A549 (cell line): Measurements from ENCODE around the gene TGFBR3. TPM values are rescaled to one million over a fixed set of nuclear protein-coding genes. Genes with fewer than 3 reads are reported as not detected.

Experiments used
- ATAC-seq, 2 experiments: fragments of 200-7000 bp in 1 of 2; fragments of >200 bp in 1 of 2; cut with Nextera tagmentation in 1 of 2; cut with Tn5 transposase in 1 of 2; 3 replicates each; pipeline versions ENCODE4 v1.8.0 to v1.9.1; 2018 to 2020; ENCODE audit warnings: mild to moderate bottlenecking in 1 of 2, moderate library complexity in 1 of 2
- CTCF ChIA-PET: fragments of 300-600 bp; sonication (Branson Sonifier 250); formaldehyde crosslinking; extraction: SDS; loops from one replicate; lab custom pipeline; 2021; ENCODE audit warnings: antibody characterized with exemption, inconsistent platforms; lab: Yijun Ruan, JAX
- POLR2A ChIA-PET: fragments of 350-600 bp; formaldehyde crosslinking; extraction: SDS; loops from one replicate; lab custom pipeline; 2021; ENCODE audit warnings: antibody characterized with exemption, inconsistent platforms; lab: Yijun Ruan, JAX
- DNase-seq, 2 experiments: peaks; one replicate each; pipeline versions ENCODE4 v3.0.0 to v3.0.0-alpha.2; 2011 to 2016; ENCODE audit warnings: low read depth in 1 of 2, low spot score in 1 of 2
- FAIRE-seq: peaks from 2 replicates; lab custom pipeline; 2011; peaks lifted over from hg19 to GRCh38; lab: Jason Lieb, UNC
- H3K27ac ChIP-seq, 2 experiments: fragments of >200 bp; sonication (Bioruptor Twin); formaldehyde crosslinking; 3 replicates each; pipeline ENCODE4 v1.5.1; 2016 to 2017
- H3K4me1 ChIP-seq: fragments of >200 bp; sonication (Bioruptor Twin); formaldehyde crosslinking; 3 replicates; pipeline ENCODE4 v1.6.1; 2016
- H3K4me2 ChIP-seq: fragments of >200 bp; sonication (Bioruptor Twin); formaldehyde crosslinking; 3 replicates; pipeline ENCODE4 v1.6.1; 2016
- H3K4me3 ChIP-seq: fragments of >200 bp; sonication (Bioruptor Twin); formaldehyde crosslinking; 3 replicates; pipeline ENCODE4 v1.5.1; 2016
- H3K9me3 ChIP-seq: fragments of >200 bp; sonication (Bioruptor Twin); formaldehyde crosslinking; 3 replicates; pipeline ENCODE4 v1.6.1; 2016
- BHLHE40 ChIP-seq: IDR thresholded peaks from 2 replicates; pipeline ENCODE4 v1.6.1; 2012; ENCODE audit warnings: low read depth, low read length, inconsistent platforms
- CEBPB ChIP-seq, 2 experiments: fragments of >200 bp in 1 of 2; sonication (Bioruptor Twin) in 1 of 2; formaldehyde crosslinking in 1 of 2; IDR thresholded peaks; 2 replicates each; pipeline ENCODE4 v1.6.1; 2012 to 2016
- CHD2 ChIP-seq: fragments of 150-350 bp; IDR thresholded peaks from 2 replicates; pipeline ENCODE4 v1.6.1; 2014; ENCODE audit warnings: low read length; ENCODE audit not compliant: partially characterized antibody
- CHD4 ChIP-seq: fragments of 200-600 bp; sonication (generic); IDR thresholded peaks from 2 replicates; pipeline ENCODE4 v1.6.1; 2016; ENCODE audit warnings: antibody characterized with exemption, mild to moderate bottlenecking, borderline replicate concordance
- E2F6 ChIP-seq: IDR thresholded peaks from 2 replicates; pipeline ENCODE4 v1.6.1; 2012; ENCODE audit warnings: low read depth, borderline replicate concordance
- ELK1 ChIP-seq: fragments of 150-350 bp; IDR thresholded peaks from 2 replicates; pipeline ENCODE4 v1.6.1; 2014; ENCODE audit warnings: low read depth, mild to moderate bottlenecking, low read length
- FOSB ChIP-seq: fragments of 250-450 bp; sonication (Bioruptor Pico); IDR thresholded peaks from 2 replicates; pipeline ENCODE4 v1.5.0; 2020; ENCODE audit warnings: mild to moderate bottlenecking, moderate library complexity
- HDAC2 ChIP-seq: fragments of 200-600 bp; sonication (generic); IDR thresholded peaks from 2 replicates; pipeline ENCODE4 v1.6.1; 2016
- HMGXB4 ChIP-seq: fragments of 250-450 bp; sonication (Bioruptor Pico); IDR thresholded peaks from 2 replicates; pipeline ENCODE4 v1.5.0; 2021; ENCODE audit warnings: mild to moderate bottlenecking, moderate library complexity, borderline replicate concordance
- HOXB5 ChIP-seq: fragments of 250-450 bp; sonication (Bioruptor Pico); IDR thresholded peaks from 2 replicates; pipeline ENCODE4 v1.5.0; 2020; ENCODE audit warnings: mild to moderate bottlenecking, moderate library complexity
- KDM5A ChIP-seq: fragments of 200-600 bp; sonication (generic); IDR thresholded peaks from 2 replicates; pipeline ENCODE4 v1.6.1; 2016; ENCODE audit warnings: antibody characterized with exemption, mild to moderate bottlenecking
- MAFK ChIP-seq: fragments of 450-650 bp; IDR thresholded peaks from 2 replicates; pipeline ENCODE4 v1.6.1; 2014; ENCODE audit not compliant: partially characterized antibody
- MAX ChIP-seq: IDR thresholded peaks from 2 replicates; pipeline ENCODE4 v1.6.1; 2012
- MYC ChIP-seq: IDR thresholded peaks from 2 replicates; pipeline ENCODE4 v1.6.1; 2012; ENCODE audit warnings: mild to moderate bottlenecking, inconsistent platforms, low read length, improper control_type of control experiment, borderline replicate concordance
- NR3C1 ChIP-seq: fragments of >200 bp; sonication (Bioruptor Twin); formaldehyde crosslinking; IDR thresholded peaks from 3 replicates; pipeline ENCODE4 v1.6.1; 2017
- PBX3 ChIP-seq: IDR thresholded peaks from 2 replicates; pipeline ENCODE4 v1.6.1; 2012
- RAD21 ChIP-seq, 2 experiments: fragments of >200 bp in 1 of 2; sonication (Bioruptor Twin) in 1 of 2; formaldehyde crosslinking in 1 of 2; IDR thresholded peaks in 1 of 2; conservative IDR thresholded peaks in 1 of 2; 2 replicates in 1 of 2; 3 replicates in 1 of 2; pipeline ENCODE4 v1.6.1; 2012 to 2018; ENCODE audit warnings: inconsistent platforms in 1 of 2
- REST ChIP-seq: fragments of 200-600 bp; sonication (generic); IDR thresholded peaks from 2 replicates; pipeline ENCODE4 v1.6.1; 2016; ENCODE audit warnings: antibody characterized with exemption, mild to moderate bottlenecking, moderate library complexity
- SREBF2 ChIP-seq: fragments of 450-650 bp; IDR thresholded peaks from 2 replicates; pipeline ENCODE4 v1.6.1; 2014; ENCODE audit warnings: mild to moderate bottlenecking, moderate library complexity
- TFCP2L1 ChIP-seq: fragments of 250-450 bp; sonication (Bioruptor Pico); IDR thresholded peaks from 2 replicates; pipeline ENCODE4 v1.5.0; 2021; ENCODE audit warnings: mild to moderate bottlenecking
- TP53 ChIP-seq: fragments of 250-450 bp; sonication (Bioruptor Pico); IDR thresholded peaks from 2 replicates; pipeline ENCODE4 v1.5.0; 2021; ENCODE audit warnings: mild to moderate bottlenecking, moderate library complexity
- ZC3H11A ChIP-seq: fragments of 450-650 bp; IDR thresholded peaks from 2 replicates; pipeline ENCODE4 v1.6.1; 2014; ENCODE audit warnings: antibody characterized with exemption, mild to moderate bottlenecking
- ZNF302 ChIP-seq: fragments of 250-450 bp; sonication (Bioruptor Pico); IDR thresholded peaks from 2 replicates; pipeline ENCODE4 v1.9.0; 2021; ENCODE audit warnings: inconsistent platforms, mild to moderate bottlenecking, moderate library complexity
- WGBS: methylation state at CpG from one replicate; pipeline ENCODE4 v1.1.6; 2017; ENCODE audit errors: missing lambda C conversion rate; 5-methylcytosine and 5-hydroxymethylcytosine counted together
- polyA plus RNA-seq, 4 experiments: library from polyadenylated mRNA; depleted of rRNA in 3 of 4; stranded (reverse); fragments of >200 nt; fragmentation: RNase III in 1 of 4; extraction: RNeasy Plus Mini Kit Qiagen cat#74134 plus additional on column Dnase treatment in 1 of 4; gene quantifications; 2 replicates in 3 of 4; 3 replicates in 1 of 4; pipeline ENCODE4 v1.2.3, GENCODE V29; 2011 to 2017

TGFBR3 gene
- polyA plus RNA-seq, 2 of the 4 experiments (the other 2 are of a cell fraction) = 5.0 to 8.9 TPM

GRCh38 chr1:91741906-91742305 is 144.0 kb downstream of the TGFBR3 start (continued):
- TF ChIP-seq ELK1 (no peak), CEBPB (IDR thresholded peaks at IDR 0.05) (no peak), TFCP2L1 (no peak), CHD4 (no peak), RAD21 (conservative IDR thresholded peaks at IDR 0.05 in 1 of 2, IDR thresholded peaks at IDR 0.05 in 1 of 2) (no peak), E2F6 (no peak), FOSB (no peak)
- TF ChIP-seq, all 56 proteins: peak for 0

- no peak overlapping the region for H3K4me3 ChIP-seq
- no peak overlapping the region for H3K27ac ChIP-seq
- FAIRE-seq = no peak
- TF ChIP-seq KDM5A = no peak
- no peak for TF ChIP-seq HDAC2
- no peak for TF ChIP-seq PBX3
- no peak for TF ChIP-seq TP53 (CRISPR knock-in tag)
- TF ChIP-seq NR3C1 = no peak
- no peak for TF ChIP-seq MAFK
- TF ChIP-seq CHD2 = no peak
- no peak for TF ChIP-seq SREBF2
- no peak for TF ChIP-seq ELK1
- TF ChIP-seq HMGXB4 = no peak
- no peak for TF ChIP-seq ZNF302 (CRISPR knock-in tag)
- no peak for TF ChIP-seq HOXB5 (CRISPR knock-in tag)
- no peak for TF ChIP-seq REST
- no peak for TF ChIP-seq MAX
- no peak for TF ChIP-seq ZC3H11A
- no peak for TF ChIP-seq BHLHE40
- TF ChIP-seq FOSB = no peak
- no peak for TF ChIP-seq MYC
- 93% methylated on average over 5 of the region's 5 CpGs for WGBS
- no peak overlapping the region for H3K4me2 ChIP-seq
- ChIA-PET CTCF (no interaction called here), POLR2A (no interaction called here)
- DNase-seq = no peak
- ATAC-seq = no peak
- H3K4me1 ChIP-seq = peaks cover 28% of the 10 kb centered on the region
- H3K9me3 ChIP-seq = peaks cover 8% of the 10 kb centered on the region; the same call in 1 of the 3 replicates
Measured at GRCh38 chr1:91741301-91741700, 144.7 kb downstream of the TGFBR3 start.
